Activated gamma-delta T cell (primary cell): ENCODE results near the gene GPR108.
A peak's percentile ranks its signal among the peaks of the same experiment; 100 is the strongest.
"Not testable (repeated sequence)": the region's sequence is repeated elsewhere in the genome, so short reads cannot be mapped to it uniquely, and the experiment has no call there.

Experiments
- DNase-seq: peaks from one replicate; lab custom pipeline; 2025; lab: John Stamatoyannopoulos, UW

Gene GPR108

DNA sequence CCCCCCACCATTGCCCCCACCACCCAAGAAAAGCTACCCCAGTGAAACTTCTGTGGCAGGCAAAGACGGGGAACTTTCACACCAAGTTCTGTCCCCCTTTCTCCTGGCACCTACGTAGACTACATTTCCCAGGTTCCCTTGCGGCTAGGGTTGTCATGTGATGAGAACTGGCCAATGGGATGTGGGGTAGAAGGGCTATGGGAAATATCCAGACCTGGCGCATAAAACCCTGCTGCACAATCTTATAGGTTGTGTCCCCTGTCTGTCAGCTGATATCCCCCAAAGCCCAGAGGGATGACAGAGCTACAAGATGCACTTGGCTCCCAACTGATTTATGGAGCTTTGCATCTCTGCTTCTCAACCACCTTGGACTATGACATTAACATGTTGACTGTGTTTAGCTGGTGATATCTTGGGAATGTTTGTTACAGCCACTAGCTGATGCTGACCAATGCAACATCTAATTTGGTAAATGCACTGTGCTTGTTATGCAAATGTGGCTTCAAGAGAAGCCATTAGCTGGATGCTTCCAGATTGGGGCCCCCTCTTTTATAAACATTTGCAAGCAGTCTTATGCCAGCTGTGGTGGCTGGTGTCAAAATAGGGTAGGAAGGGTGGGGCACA is 23.8 kb upstream of the GPR108 start:
- no peak for DNase-seq

DNA sequence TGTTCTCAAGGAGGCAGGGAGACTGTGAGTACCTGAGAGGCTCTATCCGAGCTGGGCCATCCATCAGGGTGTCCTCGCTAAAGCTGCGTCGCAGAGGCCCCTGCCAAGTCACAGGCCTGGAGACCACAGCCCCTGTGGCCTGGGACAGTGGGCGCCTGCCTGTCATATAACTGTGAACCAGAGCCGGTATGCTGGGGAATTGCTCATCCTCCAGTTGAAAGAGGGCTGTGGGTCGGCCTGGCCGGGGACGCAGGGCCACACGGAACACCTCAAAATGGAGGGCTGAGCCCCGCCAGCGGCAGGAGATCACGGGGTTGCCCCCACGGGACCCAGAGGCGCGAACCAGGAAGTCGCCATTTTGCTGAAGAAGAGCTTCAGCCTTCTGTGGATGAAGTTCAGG is 23.2 kb upstream of the GPR108 start:
- DNase-seq: no peak

DNA sequence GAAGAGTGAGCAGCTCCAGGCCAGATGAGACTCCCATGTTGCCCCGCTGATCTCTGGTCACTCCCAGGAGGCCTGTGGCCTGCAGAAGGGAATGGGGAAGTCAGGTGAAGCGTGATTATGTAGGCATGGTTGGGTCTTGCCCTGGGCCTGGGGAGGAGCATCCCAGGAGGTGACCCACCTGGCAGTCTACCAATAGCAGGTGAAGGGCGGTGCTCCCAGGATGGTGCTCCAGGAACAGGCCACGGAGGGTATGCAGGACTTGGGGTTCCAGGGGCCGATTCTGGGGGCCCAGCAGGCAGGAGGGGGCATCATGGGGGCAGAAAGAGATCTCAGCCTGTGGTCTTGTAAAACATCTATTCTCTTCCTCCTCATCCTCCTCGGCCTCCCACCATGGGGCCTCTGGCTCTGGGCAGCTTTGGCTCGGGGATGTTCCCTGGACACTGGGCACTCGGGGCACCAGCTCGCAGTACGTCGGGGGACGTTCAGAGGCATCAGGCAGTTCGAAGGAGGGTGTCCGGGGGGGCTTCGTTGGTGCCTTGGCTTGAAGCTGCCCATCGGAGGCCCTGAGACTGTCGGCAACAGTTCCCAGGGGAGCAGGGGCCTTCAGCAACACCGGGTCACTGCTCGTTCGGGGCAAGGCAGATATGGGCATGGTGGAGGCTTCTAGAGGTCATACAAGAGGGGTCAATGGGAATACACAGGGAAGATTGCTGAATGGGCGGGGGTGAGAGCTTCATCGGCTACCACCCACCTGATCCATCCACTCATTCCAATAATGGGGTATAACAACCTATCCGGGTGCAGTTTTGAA is 17.5 kb upstream of the GPR108 start:
- DNase-seq: no peak

DNA sequence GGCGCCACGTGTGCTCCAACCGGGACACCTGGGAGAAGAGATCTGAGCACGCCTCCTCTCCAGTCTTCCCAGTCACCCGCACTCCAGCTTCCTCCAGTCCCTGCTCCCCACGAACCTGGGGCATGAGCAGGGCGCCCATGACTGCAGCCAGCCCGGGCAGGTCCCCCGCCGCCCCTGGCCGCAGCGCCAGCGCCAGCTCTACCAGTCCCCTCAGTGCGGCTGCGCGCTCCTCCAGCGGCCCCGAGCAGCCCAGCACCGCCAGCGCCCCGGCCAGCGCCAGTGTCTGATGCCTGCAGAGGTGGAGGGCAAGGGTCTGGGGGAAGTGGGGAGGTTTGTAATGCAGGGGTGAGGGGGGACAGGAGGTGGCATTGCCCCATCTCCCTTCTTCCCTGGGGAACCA is 16.8 kb upstream of the GPR108 start:
- DNase-seq: no peak

DNA sequence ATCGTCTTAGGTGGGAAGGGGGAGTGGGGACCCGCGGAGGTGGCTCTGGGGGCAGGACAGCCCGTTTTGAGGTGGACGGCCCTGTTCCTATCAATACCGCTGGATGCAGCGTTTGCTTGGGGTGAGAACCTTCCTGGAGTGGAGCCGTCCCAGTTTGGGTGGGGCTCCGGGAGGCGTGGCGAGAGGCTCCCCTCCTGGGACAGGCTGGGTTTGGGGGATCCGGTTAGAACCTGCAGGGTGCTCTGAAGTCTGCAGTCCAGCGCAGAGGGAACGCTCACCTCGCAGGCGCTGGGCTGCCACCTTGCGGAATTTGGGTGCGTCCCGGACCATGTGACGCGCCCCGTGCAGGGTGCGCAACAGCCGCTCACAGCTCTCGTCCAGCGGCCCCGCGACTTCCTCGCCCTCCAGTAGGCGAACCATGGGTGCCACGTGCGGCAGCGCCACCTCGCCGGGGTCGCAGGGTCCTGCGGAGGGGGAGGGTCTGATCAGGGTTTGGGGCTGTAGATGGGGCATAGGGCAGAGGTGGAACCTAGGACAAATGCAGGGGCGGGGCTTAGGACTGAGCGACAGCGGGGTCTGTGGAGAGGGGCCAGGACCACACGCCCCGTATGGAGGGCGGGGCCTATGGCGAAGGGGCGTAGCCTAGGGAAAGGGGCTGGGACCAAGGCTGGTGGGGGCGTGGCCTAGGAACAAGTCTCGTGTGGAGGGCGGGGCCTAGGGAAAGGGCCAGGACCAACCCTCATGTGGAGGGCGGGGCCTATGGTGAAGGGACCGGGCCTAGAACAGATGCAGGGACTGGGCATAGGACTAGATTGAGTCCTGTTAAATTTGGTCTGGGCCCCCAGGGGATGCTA is 16.0 kb upstream of the GPR108 start:
- no peak for DNase-seq

DNA sequence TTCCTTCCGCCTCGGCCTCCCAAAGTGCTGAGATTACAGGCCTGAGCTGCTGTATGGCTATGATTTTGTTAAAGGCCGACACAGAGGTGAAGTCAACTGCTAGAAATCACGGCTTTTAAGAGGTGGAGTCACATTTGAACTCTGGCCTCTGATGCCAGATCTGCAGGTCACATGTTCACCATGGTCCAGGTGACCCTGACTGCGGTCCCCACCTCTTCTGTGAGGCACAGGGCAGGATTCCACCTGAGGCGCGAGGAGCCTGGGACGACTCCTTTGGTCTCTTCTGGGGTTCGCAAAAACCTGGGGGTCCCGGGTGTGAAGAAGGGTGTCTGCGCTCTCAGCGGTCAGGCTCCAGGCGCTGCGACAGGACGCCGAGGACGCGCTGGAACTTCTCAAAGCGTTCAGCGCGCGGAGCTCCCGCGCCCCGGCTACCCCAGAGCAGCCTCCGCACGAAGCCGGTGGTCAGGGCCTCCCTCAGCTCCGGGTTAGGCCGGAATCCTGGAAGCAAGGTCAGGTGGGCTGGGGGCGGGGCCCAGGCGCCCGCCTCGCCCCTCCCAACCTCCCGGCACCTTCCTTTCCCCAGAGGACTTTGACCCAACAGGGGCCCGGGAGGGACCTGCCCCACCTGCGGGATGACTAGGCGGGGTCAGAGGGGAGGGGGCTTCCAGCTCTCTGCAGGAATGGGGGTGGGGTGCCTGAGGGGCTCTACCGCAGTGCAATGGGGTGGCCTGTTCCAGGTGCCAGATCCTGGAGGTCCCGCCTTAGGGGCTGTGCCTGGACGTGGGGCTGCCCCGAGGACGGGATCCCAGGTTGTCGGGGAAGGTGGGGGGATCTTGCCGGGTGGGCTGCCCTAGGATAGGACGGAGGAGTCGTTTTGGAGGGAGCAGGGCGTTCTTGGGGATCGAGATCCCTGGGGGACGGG is 15.1 kb upstream of the GPR108 start:
- DNase-seq: no peak

DNA sequence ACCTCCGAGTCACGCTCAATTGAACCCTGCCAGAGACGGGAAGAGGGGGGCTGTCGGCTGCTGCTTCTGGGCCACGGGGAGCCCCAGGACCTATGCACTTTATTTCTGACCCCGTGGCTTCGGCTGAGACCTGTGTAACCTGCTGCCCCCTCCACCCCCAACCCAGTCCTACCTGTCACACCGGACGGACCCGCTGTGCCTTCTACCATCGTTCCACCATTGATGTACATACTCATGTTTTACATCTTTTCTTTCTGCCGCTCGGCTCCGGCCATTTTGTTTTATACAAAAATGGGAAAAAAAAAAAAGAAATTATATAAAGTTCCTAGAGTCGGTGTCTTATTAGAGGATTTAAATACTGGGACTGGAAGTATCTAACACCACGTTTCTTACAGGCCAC is 13.8 kb upstream of the GPR108 start:
- DNase-seq: no peak

DNA sequence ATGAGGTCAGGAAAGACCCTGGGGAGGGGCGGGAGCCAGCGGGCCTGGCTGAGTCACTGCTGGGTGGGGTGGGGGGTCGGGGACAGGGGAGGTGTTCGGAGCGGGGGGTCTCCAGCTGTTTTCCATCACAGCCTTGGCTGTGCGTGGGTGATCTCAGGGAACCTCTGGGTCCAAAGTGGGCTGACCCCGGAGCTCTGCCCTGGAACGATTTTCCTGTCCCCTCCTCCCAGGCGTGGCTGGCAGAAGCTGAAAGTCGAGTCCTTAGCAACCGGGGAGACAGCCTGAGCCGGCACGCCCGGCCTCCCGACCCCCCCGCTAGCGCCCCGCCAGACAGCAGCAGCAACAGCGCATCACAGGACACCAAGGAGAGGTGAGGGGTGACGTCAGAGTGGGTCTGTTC is 12.7 kb upstream of the GPR108 start:
- DNase-seq: no peak

DNA sequence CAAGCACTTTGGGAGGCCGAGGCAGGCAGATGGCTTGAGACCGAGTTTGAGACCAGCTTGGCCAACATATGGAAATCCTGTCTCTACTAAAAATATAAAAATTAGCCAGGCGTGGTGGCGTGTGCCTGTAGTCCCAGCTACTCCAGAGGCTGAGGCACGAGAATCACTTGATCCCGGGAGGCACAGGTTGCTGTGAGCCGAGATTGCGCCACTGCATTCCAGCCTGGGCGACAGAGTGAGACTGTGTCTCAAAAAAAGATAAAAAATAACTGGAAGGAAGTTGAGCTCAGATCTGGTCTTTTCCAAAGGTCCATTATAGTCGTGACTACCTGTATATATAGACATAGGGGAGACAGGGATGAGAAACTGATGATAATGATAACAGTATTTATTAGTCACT is 11.2 kb upstream of the GPR108 start:
- not testable (repeated sequence) for DNase-seq

DNA sequence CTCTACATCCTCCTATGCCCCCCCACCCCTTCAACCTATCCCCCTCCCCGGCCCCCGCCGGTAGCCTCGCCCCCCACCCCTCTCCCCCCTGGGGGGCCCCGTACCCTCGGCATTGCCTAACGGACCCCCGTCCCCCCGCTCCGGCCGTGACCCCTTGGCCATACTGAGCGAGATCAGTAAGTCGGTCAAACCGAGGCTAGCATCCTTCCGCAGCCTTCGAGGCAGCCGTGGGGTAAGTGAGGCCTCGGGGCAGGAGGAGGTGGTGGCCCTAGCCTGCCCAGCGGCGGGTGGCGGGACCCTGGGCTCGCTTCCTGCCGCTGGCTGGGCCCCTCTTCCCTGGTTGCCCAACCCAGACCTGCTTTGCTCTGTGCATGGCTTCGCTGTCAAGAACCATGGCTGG is 8.6 kb upstream of the GPR108 start:
- DNase-seq: no peak

DNA sequence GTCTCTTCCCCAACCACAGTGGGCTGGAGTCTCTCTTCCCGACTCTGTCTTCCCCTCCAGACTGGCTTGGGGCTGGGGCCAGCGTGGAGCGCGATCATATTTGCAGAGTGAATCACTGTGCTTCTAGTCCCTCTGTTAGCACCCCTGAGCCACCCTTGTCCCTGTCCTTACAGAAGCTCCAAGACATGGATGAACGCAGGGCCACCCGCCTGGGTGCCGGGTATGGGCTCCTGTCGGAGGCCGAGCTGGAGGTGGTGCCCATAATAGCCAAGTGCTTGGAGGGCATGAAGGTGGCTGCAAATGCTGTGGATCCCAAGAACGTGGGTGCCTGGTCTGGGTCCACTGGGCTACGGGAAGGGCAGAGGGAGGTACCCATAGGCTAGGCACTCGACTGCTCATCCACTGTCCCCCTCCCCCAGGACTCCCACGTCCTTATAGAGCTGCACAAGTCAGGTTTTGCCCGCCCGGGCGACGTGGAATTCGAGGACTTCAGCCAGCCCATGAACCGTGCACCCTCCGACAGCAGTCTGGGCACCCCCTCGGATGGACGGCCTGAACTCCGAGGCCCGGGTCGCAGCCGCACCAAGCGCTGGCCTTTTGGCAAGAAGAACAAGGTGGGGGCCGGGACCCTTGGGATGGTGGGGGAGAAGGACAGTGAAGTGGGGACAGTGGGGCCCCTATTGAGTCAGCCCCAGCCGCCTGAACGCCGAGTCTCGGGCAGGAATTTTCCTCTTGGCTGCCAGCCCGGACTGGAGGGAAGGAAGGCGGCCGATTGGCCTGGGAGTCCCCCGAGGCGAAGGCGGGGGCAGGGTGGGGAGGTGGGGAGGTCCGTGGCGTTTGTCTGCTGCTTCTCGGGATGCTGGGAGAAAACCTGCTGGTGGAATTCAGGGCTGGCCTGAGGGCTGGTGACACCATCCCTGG is 7.3 kb upstream of the GPR108 start:
- no peak for DNase-seq

DNA sequence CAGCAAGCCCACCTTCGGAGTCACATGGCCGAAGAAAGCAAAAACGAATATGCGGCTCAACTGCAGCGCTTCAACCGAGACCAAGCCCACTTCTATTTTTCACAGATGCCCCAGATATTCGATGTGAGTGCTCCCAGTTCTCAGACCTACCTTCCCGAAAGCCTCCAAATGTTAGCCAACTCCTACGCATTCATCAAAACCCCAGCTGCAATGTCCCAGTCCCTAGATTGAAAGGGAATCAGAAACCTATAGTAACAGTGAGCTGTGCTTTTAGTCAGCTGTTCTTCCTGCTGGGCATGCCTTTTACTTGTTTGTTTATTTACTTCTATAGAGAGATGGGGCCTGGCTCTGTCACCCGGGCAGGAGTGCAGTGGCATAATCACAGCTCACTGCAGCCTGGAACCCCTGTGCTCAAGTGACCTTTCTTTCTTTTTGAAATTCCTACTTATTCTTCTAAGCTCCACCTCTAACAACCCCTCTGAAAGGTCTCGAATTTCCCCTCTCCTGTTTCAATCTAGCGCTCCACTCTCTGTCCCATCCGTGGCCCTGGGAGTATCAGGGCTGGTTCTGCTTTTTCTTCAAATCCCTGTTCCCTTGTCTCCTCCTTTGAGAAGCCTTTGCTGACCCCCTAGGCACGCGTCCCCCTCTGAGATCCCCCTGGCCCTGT is 6.5 kb upstream of the GPR108 start:
- DNase-seq: no peak

DNA sequence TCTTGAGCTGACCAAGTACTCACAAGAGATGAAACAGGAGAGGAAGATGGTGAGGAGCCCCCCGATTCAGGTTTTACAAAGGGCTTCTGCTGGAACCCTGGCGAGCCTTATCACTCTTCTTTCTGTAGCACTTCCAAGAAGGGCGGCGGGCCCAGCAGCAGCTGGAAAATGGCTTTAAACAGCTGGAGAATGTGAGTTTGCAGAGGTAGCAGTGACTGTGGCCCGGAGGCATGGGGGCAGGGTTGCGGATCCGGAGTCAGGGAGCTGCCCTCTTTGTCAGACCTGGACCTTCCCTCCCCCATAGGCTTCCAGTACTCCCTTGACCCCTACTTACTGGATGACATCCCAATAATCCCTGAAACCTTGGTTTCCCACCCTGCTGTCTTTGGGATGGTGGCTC is 5.7 kb upstream of the GPR108 start:
- DNase-seq: no peak

DNA sequence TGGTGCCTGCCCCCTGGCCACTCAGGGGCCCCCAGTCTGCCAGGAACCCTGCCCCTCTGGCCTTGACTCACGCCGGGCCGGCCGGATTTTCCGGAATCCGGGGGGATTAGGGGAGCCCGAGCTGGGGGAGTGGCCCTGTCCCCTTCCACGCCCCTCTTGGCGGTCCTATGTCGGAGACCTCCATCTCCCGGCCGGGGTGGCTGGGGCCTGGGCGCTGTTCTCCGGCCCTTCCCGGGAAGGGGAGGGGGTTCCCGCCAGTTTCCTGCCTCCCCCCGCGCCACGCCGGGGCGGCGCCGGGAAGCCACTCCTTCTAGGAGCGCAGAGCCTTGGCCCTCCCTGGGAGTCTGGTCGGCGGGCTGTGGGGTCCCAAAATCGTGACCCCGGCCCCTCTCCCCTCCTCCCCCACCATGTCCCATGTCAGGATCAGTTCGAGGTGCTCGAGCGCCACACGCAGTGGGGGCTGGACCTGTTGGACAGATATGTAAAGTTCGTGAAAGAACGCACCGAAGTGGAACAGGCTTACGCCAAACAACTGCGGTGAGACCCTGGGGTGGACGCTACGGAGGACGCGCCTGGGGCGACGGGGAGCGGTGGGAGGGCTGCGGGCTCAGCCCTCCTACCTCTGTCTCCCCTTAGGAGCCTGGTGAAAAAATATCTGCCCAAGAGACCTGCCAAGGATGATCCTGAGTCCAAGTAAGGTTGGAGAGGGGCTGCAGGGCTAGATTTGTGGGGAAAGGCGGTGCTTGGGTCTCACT is 3.4 kb upstream of the GPR108 start:
- DNase-seq: no peak

DNA sequence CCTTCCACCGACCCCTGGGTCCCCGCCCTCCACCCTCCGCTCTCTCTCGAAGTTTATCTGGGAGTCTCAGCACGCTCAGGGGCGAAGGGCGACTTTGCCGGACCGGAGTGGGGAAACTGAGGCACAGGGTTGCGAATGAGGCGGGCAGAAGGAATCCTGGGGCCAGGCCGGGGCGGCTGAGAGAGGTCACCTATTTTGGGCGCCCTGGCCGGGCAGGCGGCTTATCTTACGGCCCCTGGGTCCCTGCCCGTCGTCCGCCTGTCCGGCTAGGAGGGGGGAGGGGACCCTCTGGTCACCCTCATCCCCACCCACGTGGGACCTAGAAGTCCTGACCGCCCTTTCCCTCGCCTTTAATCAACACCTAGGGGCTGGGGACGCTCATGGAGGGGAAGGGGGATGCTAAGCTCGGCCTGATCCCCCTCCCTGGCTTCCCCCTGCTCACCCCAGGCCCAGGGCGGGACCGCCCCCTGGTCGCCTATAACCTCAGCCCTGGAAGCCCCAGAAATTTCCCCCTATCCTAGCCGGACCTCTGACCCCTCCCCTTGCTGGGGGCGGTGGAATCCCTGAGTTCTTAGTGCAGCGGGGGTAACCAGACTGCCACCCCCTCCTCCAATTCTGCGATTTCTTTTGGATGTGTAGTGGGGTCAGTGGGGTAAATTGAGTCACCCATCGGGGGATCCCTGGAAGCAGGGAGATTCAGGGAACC is 2.7 kb upstream of the GPR108 start:
- no peak for DNase-seq

DNA sequence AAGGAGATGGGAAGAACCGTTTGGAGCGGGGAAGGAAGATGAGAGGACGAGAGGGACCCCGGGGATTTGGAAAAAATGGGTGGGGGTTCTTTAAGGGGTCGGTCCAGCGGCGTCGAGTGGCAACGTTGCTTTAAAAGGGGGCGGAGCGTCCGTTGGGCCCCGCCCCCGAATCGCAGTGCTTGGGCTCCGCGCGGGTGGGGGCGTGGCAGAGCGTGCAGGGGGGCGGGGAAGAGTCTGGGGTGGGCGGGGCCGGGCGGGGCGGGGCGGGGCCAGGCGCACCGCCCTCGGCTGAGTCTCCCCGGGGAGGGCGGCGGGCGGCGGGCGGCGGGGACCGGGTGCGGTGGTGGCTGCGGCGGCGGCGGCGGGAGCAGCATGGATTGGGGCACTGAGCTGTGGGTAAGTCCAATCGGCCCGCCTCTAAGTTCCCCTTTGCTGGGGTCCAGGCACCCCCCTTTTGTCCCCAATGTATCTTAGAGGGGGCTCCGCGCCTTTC is 2.1 kb upstream of the GPR108 start, which contains the start of gene TRIP10:
Gene TRIP10, plus strand, starts transcription at position 291 of the 493 bp plus-strand sequence. Its CDS starts 82 bp downstream, at position 373.
- DNase-seq: peak; percentile 81

DNA sequence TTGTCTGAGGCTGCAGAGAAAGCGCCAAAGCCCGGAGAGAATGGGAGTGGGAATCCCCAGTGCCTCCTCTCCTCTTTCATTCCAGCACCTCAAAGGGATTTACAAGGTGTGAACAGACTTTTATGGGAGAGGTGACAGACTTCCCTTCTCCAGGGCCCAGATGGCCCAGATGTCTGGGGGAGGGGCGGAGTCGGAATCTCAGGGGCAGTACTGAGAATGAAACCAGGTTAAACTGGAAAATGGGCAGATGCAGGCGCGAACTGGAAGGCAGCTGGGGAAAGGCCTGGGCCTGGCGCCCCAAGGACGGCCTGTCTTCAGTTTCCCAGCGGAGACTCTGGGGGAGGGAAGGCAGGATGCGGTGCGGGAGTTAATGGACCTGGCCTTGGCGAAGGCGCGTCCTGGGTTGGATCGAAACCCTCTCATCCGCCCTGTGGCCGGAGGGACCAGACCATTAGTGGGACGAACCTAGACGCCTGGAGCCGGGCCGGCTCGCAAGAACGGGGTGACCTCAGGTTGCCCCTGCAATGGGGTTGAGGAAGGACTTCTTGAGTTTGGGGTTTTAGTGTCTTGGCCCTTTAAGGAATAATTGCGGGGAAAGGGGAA is 1.5 kb upstream of the GPR108 start:
- DNase-seq: no peak
